ENCODE results near the gene TTLL5.

DNA sequence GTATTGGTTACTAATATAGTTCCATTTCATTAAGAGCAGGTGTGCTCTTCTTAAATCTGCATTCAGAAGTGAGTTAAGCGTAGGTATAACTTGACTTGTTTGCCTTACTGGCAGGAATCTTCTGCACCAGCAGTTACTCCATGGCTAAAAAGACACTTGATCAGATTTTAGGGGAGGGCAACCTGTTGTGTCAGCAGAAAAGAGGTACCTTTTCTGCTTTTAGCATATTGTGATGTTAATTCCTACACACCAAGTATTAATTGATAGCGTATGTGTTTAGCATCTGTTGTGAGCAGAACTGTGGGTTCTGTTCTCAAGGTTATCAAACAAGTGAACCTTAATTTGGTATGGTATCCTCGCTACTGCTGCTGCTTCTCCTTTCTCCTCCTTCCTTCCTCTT is 38.3 kb downstream of the TTLL5 start:
- TF ChIP-seq, protein P1, sequence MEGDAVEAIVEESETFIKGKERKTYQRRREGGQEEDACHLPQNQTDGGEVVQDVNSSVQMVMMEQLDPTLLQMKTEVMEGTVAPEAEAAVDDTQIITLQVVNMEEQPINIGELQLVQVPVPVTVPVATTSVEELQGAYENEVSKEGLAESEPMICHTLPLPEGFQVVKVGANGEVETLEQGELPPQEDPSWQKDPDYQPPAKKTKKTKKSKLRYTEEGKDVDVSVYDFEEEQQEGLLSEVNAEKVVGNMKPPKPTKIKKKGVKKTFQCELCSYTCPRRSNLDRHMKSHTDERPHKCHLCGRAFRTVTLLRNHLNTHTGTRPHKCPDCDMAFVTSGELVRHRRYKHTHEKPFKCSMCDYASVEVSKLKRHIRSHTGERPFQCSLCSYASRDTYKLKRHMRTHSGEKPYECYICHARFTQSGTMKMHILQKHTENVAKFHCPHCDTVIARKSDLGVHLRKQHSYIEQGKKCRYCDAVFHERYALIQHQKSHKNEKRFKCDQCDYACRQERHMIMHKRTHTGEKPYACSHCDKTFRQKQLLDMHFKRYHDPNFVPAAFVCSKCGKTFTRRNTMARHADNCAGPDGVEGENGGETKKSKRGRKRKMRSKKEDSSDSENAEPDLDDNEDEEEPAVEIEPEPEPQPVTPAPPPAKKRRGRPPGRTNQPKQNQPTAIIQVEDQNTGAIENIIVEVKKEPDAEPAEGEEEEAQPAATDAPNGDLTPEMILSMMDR (IDR thresholded peaks at IDR 0.05), result no peak
- no peak for TF ChIP-seq POLR2A (IDR thresholded peaks at IDR 0.05)
